HG03064 (cell line): ENCODE measurements around the gene RAP1GAP2.
"Not testable (repeated sequence)": the region's sequence is repeated elsewhere in the genome, so short reads cannot be mapped to it uniquely, and the experiment has no call there.

Experiments used
- ATAC-seq: cut with Tn5 transposase; IDR thresholded peaks from one replicate; pipeline ENCODE4 v1.9.1; 2021; ENCODE audit warnings: low read depth; ENCODE audit not compliant: unreplicated experiment

Gene RAP1GAP2

DNA sequence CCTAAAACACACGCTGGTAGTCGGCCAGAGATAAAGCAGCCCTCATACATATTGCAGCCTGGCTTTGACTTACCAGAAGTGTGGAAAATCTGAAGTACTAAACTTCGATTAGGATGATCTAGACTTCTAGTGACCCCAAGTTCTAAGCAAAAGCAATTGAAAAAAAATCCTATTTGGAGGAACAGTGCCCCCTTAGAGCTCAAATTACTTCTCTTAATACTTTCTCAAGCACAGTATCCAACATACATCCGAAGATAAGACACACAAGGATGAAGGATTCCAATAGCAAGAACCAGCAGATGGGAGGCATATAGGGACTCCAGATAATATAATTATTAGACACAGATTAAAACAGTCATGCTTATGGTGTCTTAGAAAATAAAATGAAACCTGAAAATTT lies 277.6 kb downstream of the RAP1GAP2 start:
- not testable (repeated sequence) for ATAC-seq
